Thymus (tissue), 14 donors: ENCODE data around the gene HOXD1. TPM values are rescaled to one million over a fixed set of nuclear protein-coding genes. Genes with fewer than 3 reads are reported as not detected.

ENCODE experiments used
- DNase-seq, 9 donors: peaks; one replicate each; pipeline ENCODE4 v3.0.0-alpha.2; 2013; ENCODE audit warnings: low spot score in 9 of 9, low read depth in 6 of 9, missing footprints in 1 of 9
- H3K27ac ChIP-seq, 2 donors: one replicate each; pipeline ENCODE4 v1.5.1; 2013; ENCODE audit warnings: control low read depth in 1 of 2, low read depth in 1 of 2, low read length in 1 of 2, mild to moderate bottlenecking in 1 of 2, moderate library complexity in 1 of 2
- H3K27me3 ChIP-seq, 2 donors: one replicate each; pipeline ENCODE4 v1.5.1; 2013; ENCODE audit warnings: low read length in 1 of 2; ENCODE audit not compliant: control insufficient read depth in 2 of 2, insufficient read depth in 1 of 2
- H3K36me3 ChIP-seq, 2 donors: one replicate each; pipeline ENCODE4 v1.5.1; 2013; ENCODE audit warnings: low read length in 1 of 2, mild to moderate bottlenecking in 1 of 2, moderate library complexity in 1 of 2; ENCODE audit not compliant: control insufficient read depth in 2 of 2, insufficient read depth in 2 of 2
- H3K4me1 ChIP-seq, 2 donors: one replicate each; pipeline ENCODE4 v1.5.1; 2013; ENCODE audit warnings: low read length in 2 of 2; ENCODE audit not compliant: control insufficient read depth in 2 of 2, insufficient read depth in 2 of 2
- H3K4me3 ChIP-seq, 2 donors: one replicate each; pipeline ENCODE4 v1.5.1; 2013; ENCODE audit warnings: low read length in 2 of 2, control low read depth in 1 of 2, mild to moderate bottlenecking in 1 of 2
- H3K9me3 ChIP-seq, 2 donors: one replicate each; pipeline ENCODE4 v1.5.1; 2013; ENCODE audit warnings: low read length in 1 of 2, mild to moderate bottlenecking in 1 of 2; ENCODE audit not compliant: control insufficient read depth in 2 of 2, insufficient read depth in 1 of 2
- WGBS: extraction: QIAGEN DNeasy Blood & Tissue Kit; methylation state at CpG from one replicate; pipeline ENCODE4 v1.1.7; 2013; 5-methylcytosine and 5-hydroxymethylcytosine counted together
- long read RNA-seq, 10 donors: transcript quantifications; one replicate each; lab custom pipeline, GENCODE V29; 2026
- polyA plus RNA-seq: library from polyadenylated mRNA; stranded (reverse); fragments of 200-250 nt; gene quantifications from one replicate; pipeline ENCODE4 v1.2.3, GENCODE V29; 2013
- total RNA-seq: library from RNA; stranded (reverse); fragments of 120-200 nt; gene quantifications from one replicate; pipeline ENCODE4 v1.2.4, GENCODE V29; 2013
- donor health status: healthy.

The HOXD1 gene
- total RNA-seq = 0.09 TPM
- polyA plus RNA-seq = 0.52 TPM
- long read RNA-seq, donor 1 = 0 reads
- long read RNA-seq, donor 2, partial matches to known transcripts = 0 of 1 reads
- long read RNA-seq, donor 2, other reads (novel, unspliced or antisense) = 0 of 1 reads
- long read RNA-seq, donor 3 = 0 reads
- long read RNA-seq, donor 4 = 0 reads
- long read RNA-seq, donor 5, partial matches to known transcripts = 0 of 3 reads
- long read RNA-seq, donor 5, other reads (novel, unspliced or antisense) = 0 of 3 reads
- long read RNA-seq, donor 6 = 0 reads
- long read RNA-seq, donor 7 = 0 reads
- long read RNA-seq, donor 8 = 0 reads
- long read RNA-seq, donor 9 = 0 reads
- long read RNA-seq, donor 10 = 0 reads

DNA sequence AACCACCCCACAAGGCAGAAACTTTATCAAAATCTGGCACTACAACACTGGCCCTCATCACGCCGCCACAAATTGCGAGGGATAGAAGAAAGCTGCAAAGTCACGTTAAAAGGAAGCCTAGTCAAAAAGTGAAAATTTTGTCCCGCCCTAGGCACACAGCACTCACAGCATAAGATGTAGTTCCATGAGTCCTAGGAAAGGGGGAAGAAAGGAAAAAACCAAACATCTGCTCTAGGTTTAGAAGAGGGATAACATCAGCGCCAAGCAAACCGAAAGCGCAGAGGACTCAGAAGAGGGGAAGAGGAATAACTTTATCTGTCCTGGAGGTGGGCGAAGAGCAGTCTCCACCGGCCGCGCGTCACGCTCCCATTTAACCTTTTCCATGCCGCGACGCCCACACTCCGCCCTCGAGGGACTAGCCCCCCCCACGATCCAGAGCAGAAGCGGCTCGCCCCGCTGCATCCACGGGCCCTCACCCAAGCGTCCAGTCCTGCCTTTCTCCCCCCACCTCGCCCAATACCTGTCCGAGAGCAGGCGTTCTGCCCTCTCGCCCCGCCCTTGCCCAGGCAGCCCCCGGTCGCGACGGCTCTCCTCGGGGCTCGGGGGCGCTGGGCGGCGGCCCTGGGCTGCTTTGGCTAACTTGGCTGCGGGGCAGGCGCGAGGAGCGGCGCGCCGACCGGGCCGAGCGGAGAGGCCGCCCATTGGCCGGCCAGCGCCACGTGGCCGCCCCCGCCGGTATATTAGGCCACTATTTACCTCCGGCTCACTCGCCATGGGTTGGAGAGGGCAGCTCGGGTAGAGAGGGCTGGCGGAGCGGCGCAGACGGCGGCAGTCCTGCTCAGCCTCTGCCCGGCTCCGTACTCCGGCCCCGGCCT, at the start of gene HOXD1:
Gene HOXD1 (plus strand): TSS at position 770 of the 875 bp plus-strand sequence. CDS start 134 bp downstream, outside the sequence.
- no peak for DNase-seq
- no peak within 1 kb of the TSS for H3K27ac ChIP-seq
- H3K4me3 ChIP-seq = peak within 1 kb of the TSS; percentile 4 to 38
- peaks cover 0 to 7% of the 10 kb centered on the region in 2 donors for H3K9me3 ChIP-seq
- WGBS = 2% methylated on average over 68 of the region's 68 CpGs
- H3K36me3 ChIP-seq = no peaks in the 10 kb centered on the region
- peaks cover 58 to 99% of the 10 kb centered on the region in 2 donors for H3K27me3 ChIP-seq
- H3K4me1 ChIP-seq = peaks cover 0 to 16% of the 10 kb centered on the region in 2 donors

DNA sequence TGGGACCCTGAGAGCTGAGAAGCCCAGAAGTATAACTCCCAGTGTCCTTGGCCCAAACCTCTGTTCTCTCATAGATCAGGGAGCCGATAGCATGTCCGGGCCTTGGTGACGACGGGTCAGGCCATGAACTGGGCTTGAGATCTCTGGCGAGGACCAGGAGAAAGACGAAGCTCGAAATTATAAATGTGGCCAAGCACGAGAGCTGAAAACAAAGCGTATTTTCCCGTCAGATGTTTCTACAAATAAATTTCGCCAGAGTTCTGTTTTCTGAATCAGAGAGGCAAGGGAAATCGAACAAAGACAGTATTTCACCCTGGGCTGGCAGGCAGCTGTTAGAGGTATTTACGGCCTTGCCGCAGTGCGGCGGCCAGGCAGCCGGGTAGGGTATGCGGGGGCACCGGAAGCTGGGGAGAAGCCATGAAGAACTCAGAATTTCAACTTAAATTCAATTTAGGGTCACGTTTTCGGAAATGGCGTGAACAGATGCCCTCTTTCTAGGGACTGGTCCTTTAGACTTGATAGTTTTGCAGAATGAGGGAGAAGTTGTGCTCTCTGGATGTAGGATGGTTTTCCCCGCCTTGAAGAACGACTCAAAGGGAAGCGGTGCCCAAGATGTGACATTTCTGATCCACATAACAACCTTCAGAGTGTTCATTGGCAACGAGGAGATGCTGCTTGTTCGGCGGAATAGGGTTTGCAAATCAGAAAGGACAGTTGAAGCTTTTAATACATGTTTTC, 49.4 kb upstream of the HOXD1 start:
- Histone ChIP-seq H3K27ac (peak overlapping the region; percentile 18 to 30), H3K4me3 (peak overlapping the region in 1 of 2 donors; percentile 18), H3K27me3 (peaks cover 89 to 99% of the 10 kb centered on the region in 2 donors), H3K4me1 (peaks cover 2 to 26% of the 10 kb centered on the region in 2 donors), H3K36me3 (no peaks in the 10 kb centered on the region), H3K9me3 (peaks cover 1 to 17% of the 10 kb centered on the region in 2 donors)
- 9% methylated on average over 28 of the region's 28 CpGs for WGBS
- peak in 1 of 9 donors; percentile 34 for DNase-seq

DNA sequence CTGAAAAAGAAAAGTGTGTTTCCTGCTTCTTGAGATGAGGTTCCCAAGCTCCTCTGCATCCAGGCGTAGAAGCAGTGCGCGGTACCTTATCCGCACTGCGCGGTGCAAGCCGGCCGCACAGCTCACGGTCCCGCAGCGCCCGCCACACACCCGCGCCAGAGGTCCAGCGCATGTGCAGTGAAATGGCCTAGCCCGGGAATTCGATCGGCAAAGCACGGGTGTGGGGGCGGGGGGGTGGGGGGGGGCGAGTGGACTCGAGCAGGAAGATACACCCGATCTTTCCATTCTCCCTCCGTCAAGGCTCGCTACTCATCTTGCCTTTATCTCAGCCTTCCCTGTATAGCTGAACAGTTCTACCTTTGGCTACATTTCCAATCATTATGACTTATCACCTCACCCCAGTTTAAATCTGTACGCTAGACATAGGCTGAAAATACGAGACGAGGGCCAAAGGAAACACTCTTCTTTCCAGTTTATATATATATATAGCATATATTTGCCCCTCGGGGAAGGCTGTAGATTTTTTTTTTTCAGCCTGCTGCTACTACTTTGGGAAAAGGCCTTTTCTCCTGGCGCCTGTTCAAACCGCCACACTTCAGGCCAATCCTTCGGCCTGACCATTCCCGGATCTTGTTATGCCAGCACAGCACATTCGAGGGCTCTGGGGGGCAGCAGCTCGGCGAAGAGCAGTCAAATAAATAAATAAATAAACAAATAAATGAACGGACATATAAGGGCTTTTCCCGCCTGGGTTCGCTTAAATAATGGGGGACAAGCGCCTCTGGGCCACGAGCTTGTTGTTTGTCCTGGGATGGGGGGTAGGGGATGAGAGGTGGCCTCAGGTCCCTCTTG, 48.6 kb upstream of the HOXD1 start:
- H3K4me1 ChIP-seq = peaks cover 2 to 26% of the 10 kb centered on the region in 2 donors
- H3K4me3 ChIP-seq = peak overlapping the region in 1 of 2 donors; percentile 43
- no peaks in the 10 kb centered on the region for H3K36me3 ChIP-seq
- peaks cover 84 to 97% of the 10 kb centered on the region in 2 donors for H3K27me3 ChIP-seq
- WGBS = 11% methylated on average over 41 of the region's 41 CpGs
- H3K9me3 ChIP-seq = peaks cover 1 to 17% of the 10 kb centered on the region in 2 donors
- no peak for DNase-seq
- H3K27ac ChIP-seq = no peak overlapping the region

DNA sequence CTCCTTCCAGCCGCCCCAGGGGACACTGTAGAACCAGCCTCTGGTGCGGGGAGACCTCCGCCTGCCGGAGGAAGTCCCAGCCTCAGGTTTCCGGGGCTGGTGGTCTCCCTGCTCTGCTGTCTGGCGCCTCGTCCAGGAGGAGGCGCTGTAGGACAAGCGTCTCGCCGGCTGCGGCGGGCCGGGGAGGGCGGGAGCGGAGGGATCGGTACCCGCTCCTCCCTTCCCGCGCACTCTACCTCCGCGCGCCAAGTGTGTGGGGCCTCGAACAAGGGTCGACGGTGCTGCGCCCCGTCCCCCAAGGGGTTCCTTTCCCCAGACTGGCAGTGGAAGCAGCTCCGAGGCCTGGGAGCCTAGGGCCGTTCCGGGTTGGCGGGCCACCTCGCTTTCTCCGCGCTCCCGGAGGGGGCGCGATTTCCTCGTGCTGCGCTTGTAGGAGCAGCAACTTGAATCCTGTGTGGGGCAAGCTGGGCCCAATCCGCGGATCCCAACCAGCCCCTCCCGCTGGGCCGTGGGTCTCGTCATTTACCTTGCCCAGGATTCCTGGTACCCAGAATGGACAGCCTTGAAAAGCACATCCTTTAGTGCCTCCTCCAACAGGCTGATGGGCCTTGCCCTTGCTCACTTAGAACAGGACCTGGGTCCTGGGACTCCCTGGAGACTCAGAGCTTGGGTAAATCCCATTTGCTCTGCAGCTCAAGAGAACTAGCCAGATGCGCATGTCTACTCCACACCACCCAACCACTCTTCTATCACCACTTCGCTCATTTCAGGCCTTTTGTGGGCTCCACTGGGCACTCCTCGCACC, 47.8 kb upstream of the HOXD1 start:
- peak; percentile 27 to 91 (median 82) for DNase-seq
- Histone ChIP-seq H3K36me3 (no peaks in the 10 kb centered on the region), H3K4me3 (peak overlapping the region; percentile 36 to 43), H3K27me3 (peaks cover 82 to 97% of the 10 kb centered on the region in 2 donors), H3K9me3 (peaks cover 1 to 17% of the 10 kb centered on the region in 2 donors), H3K4me1 (peaks cover 2 to 26% of the 10 kb centered on the region in 2 donors), H3K27ac (no peak overlapping the region)
- 7% methylated on average over 48 of the region's 48 CpGs for WGBS

DNA sequence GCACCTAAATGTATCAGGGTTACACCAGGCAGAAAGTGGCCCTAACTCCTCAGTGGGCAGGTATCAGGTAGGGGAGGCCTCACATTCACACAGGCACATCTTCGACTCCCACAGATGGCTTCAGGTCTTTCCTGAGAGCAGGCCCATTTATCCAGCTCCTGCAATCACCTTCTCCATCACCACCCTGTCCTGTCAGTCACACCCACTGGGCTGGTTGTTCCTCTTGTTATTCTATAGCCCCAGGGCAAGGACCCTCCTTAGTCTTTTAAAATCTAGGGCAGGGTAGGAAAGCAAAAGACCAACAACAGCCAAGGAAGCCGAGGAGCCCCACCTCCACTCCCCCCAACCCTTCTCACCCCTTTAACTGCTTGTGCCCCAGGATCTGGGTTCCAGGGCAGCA, 46.2 kb upstream of the HOXD1 start:
- Histone ChIP-seq H3K27ac (no peak overlapping the region), H3K4me1 (peaks cover 2 to 22% of the 10 kb centered on the region in 2 donors), H3K27me3 (peaks cover 84 to 97% of the 10 kb centered on the region in 2 donors), H3K4me3 (no peak overlapping the region), H3K36me3 (no peaks in the 10 kb centered on the region), H3K9me3 (peaks cover 1 to 17% of the 10 kb centered on the region in 2 donors)
- 95% methylated on average over 2 of the region's 2 CpGs for WGBS
- no peak for DNase-seq

DNA sequence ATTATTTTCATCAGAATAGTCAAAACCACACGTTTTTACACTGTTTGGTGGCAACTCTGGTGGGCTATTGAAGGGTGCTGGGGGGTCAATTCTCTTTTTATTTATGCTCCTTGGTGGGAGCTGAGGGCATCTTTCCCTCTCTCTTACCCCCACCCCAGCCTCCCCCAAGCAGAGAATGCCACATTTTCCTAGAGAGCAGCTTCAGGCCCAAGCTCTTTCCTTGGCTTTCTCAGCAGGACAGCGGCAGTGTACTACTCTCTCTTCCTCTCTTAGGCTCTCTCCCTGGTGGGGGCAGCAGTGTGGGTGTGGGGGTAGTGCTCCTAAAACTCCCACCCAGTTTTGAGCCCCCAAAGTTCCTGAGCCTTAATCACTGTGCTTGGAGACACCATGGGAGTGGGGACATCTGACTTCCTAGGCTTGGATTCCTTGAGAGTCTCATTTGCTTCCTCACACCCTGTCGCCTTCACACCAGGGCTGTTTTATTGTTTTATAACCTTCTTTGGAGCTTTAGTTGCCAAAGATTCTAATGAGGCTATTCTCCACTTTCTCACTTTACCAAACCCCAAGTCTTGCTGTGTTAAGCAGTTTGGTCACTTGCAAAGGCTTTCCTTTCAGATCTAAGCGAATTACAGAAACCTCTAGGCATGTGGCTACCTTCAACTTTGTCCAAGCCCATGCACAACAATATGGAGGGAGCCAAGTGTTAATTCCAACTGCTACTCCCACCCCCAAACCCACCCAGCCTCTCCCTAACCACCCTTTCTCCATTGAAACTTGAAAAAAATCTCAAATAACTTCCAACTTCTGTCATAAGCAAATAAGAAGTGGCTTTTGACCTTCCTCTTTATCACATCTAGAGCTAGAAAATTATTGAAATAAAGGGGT, 43.1 kb upstream of the HOXD1 start:
- peaks cover 84 to 97% of the 10 kb centered on the region in 2 donors for H3K27me3 ChIP-seq
- no peak overlapping the region for H3K27ac ChIP-seq
- peaks cover 1 to 12% of the 10 kb centered on the region in 2 donors for H3K9me3 ChIP-seq
- no peak for DNase-seq
- no peak overlapping the region for H3K4me3 ChIP-seq
- WGBS = 48% methylated on average over 4 of the region's 4 CpGs
- peaks cover 2 to 7% of the 10 kb centered on the region in 2 donors for H3K4me1 ChIP-seq
- no peaks in the 10 kb centered on the region for H3K36me3 ChIP-seq

DNA sequence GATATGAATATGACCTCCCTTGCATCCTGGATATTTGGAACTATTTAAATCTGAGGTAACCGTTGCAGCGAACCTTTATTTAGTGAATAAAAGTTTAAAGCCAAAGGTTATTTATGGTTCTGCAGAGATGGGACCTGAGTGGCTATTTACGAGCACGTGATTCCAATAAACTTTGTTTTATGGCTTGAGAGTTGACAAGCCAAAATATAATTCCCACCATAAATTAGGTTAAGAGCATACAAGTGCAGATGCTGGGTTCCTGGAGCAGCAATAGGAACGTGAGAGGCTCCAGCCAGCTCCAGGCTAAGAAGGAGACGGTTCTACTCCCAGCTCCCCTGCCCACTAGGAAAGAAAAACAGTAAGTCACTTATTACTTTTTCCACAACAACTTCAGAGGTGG, 42.4 kb upstream of the HOXD1 start:
- no peaks in the 10 kb centered on the region for H3K36me3 ChIP-seq
- H3K4me1 ChIP-seq = peaks cover 0 to under 1% of the 10 kb centered on the region in 2 donors
- no peak overlapping the region for H3K4me3 ChIP-seq
- H3K27ac ChIP-seq = no peak overlapping the region
- H3K9me3 ChIP-seq = peaks cover 0 to 16% of the 10 kb centered on the region in 2 donors
- 21% methylated on average over 6 of the region's 6 CpGs for WGBS
- DNase-seq = no peak
- peaks cover 83 to 97% of the 10 kb centered on the region in 2 donors for H3K27me3 ChIP-seq
